ENCODE data around the gene HMCN2.

HMCN2 gene

GRCh38 chr9:130362691-130363090 is 97.1 kb downstream of the HMCN2 start:
- Histone ChIP-seq H3K27me3 (ENCODE audit: control insufficient read depth, insufficient read depth, low read length) (no peaks in the 10 kb centered on the region), H3K9ac (no peak overlapping the region), H3K4me3 (ENCODE audit: low read depth, low read length) (no peak overlapping the region), H3K36me3 (ENCODE audit: control insufficient read depth, insufficient read depth, low read length) (no peaks in the 10 kb centered on the region), H3K27ac (no peak overlapping the region), H3K4me2 (ENCODE audit: low read length) (no peak overlapping the region), H2AFZ (no peak overlapping the region), H3K9me3 (ENCODE audit: control insufficient read depth, low read length) (no peaks in the 10 kb centered on the region), H3K4me1 (no peaks in the 10 kb centered on the region), H3K79me2 (no peaks in the 10 kb centered on the region)
- TF ChIP-seq, protein P1, sequence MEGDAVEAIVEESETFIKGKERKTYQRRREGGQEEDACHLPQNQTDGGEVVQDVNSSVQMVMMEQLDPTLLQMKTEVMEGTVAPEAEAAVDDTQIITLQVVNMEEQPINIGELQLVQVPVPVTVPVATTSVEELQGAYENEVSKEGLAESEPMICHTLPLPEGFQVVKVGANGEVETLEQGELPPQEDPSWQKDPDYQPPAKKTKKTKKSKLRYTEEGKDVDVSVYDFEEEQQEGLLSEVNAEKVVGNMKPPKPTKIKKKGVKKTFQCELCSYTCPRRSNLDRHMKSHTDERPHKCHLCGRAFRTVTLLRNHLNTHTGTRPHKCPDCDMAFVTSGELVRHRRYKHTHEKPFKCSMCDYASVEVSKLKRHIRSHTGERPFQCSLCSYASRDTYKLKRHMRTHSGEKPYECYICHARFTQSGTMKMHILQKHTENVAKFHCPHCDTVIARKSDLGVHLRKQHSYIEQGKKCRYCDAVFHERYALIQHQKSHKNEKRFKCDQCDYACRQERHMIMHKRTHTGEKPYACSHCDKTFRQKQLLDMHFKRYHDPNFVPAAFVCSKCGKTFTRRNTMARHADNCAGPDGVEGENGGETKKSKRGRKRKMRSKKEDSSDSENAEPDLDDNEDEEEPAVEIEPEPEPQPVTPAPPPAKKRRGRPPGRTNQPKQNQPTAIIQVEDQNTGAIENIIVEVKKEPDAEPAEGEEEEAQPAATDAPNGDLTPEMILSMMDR (IDR thresholded peaks at IDR 0.05), result no peak

DNA sequence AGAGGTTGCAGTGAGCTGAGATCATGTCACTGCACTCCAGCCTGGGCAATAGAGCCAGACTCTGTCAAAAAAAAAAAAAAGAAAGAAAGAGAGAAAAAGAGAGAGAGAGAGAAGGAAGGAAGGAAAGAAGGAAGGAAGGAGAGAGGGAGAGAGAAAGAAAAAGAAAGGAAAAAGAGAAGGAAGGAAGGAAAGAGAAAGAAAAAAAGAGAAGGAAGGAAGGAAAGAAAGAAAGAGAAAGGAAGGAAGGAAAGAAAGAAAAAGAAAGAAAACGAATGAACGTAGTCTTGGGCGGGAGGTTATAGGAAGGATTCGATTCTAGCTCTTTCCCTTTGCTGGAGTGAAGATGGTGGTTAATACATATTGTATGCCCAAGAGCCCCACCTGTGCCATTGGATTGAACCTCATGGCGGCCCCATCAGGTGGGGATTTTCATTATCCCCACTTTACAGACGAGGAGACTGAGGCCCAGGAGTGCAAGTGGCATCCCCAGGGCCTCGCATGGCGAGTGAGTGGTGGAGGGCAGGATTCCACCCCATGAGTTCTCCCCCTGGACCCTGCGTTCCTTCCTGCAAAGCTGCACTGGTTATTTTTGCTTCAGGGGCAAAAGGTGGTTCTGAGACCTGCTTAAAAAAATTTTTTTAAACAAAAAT is 98.3 kb downstream of the HMCN2 start:
- TF ChIP-seq, protein P1 (IDR thresholded peaks at IDR 0.05), result no peak
- H3K4me3 ChIP-seq (ENCODE audit: low read depth, low read length), result no peak overlapping the region
- H3K4me1 ChIP-seq, result no peaks in the 10 kb centered on the region
- no peak overlapping the region for H3K27ac ChIP-seq
- no peak overlapping the region for H3K9ac ChIP-seq
- H3K4me2 ChIP-seq (ENCODE audit: low read length), result no peak overlapping the region
- no peaks in the 10 kb centered on the region for H3K36me3 ChIP-seq (ENCODE audit: control insufficient read depth, insufficient read depth, low read length)
- H2AFZ ChIP-seq, result no peak overlapping the region
- H3K27me3 ChIP-seq (ENCODE audit: control insufficient read depth, insufficient read depth, low read length), result no peaks in the 10 kb centered on the region
- H3K79me2 ChIP-seq, result no peaks in the 10 kb centered on the region
- H3K9me3 ChIP-seq (ENCODE audit: control insufficient read depth, low read length), result no peaks in the 10 kb centered on the region

DNA sequence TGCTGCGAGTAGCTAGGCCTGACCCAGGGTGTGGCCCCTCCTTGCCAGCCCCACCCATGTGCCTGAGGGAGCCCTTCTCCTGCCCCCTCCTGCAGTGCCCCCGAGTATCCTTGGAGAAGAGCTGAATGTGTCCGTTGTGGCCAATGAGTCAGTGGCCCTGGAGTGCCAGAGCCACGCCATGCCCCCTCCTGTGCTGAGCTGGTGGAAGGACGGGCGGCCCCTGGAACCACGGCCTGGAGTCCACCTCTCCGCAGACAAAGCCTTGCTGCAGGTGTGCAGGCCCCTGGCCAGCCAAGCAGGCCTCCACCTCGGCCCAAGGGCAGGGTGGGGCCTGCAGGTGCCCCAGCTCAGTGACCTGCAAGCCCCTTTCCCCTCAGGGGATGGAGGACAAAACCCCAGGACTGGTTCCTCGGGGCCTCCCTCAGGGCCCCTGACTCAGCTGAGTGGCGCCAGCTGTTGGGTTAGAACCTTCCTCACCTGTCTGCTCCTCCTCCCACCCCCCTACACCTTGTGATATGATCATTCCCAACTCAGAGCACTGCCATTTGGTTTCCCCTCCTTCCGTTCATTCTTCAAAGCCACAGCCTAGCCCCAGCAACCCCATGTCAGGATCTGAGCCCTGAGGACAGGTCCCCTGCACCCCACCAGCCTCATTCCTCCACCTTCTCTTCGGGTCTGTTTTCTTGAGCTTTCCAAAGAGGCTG is 99.2 kb downstream of the HMCN2 start:
- no peaks in the 10 kb centered on the region for H3K27me3 ChIP-seq (ENCODE audit: control insufficient read depth, insufficient read depth, low read length)
- H3K27ac ChIP-seq, result no peak overlapping the region
- H2AFZ ChIP-seq, result no peak overlapping the region
- no peaks in the 10 kb centered on the region for H3K9me3 ChIP-seq (ENCODE audit: control insufficient read depth, low read length)
- H3K79me2 ChIP-seq, result no peaks in the 10 kb centered on the region
- H3K36me3 ChIP-seq (ENCODE audit: control insufficient read depth, insufficient read depth, low read length), result no peaks in the 10 kb centered on the region
- no peaks in the 10 kb centered on the region for H3K4me1 ChIP-seq
- H3K4me3 ChIP-seq (ENCODE audit: low read depth, low read length), result no peak overlapping the region
- H3K9ac ChIP-seq, result no peak overlapping the region
- H3K4me2 ChIP-seq (ENCODE audit: low read length), result no peak overlapping the region
- TF ChIP-seq, protein P1 (IDR thresholded peaks at IDR 0.05), result no peak

GRCh38 chr9:130365323-130365721 is 99.8 kb downstream of the HMCN2 start:
- H3K27ac ChIP-seq, result no peak overlapping the region
- no peaks in the 10 kb centered on the region for H3K4me1 ChIP-seq
- no peaks in the 10 kb centered on the region for H3K79me2 ChIP-seq
- H3K9ac ChIP-seq, result no peak overlapping the region
- TF ChIP-seq, protein P1 (IDR thresholded peaks at IDR 0.05), result no peak
- no peaks in the 10 kb centered on the region for H3K9me3 ChIP-seq (ENCODE audit: control insufficient read depth, low read length)
- no peak overlapping the region for H2AFZ ChIP-seq
- H3K36me3 ChIP-seq (ENCODE audit: control insufficient read depth, insufficient read depth, low read length), result no peaks in the 10 kb centered on the region
- H3K27me3 ChIP-seq (ENCODE audit: control insufficient read depth, insufficient read depth, low read length), result no peaks in the 10 kb centered on the region
- no peak overlapping the region for H3K4me3 ChIP-seq (ENCODE audit: low read depth, low read length)
- H3K4me2 ChIP-seq (ENCODE audit: low read length), result no peak overlapping the region

GRCh38 chr9:130366072-130366471 is 100.5 kb downstream of the HMCN2 start:
- Histone ChIP-seq H3K4me3 (ENCODE audit: low read depth, low read length) (no peak overlapping the region), H3K9me3 (ENCODE audit: control insufficient read depth, low read length) (no peaks in the 10 kb centered on the region), H3K27ac (no peak overlapping the region), H2AFZ (no peak overlapping the region), H3K4me2 (ENCODE audit: low read length) (no peak overlapping the region), H3K4me1 (no peaks in the 10 kb centered on the region), H3K36me3 (ENCODE audit: control insufficient read depth, insufficient read depth, low read length) (no peaks in the 10 kb centered on the region), H3K79me2 (no peaks in the 10 kb centered on the region), H3K9ac (no peak overlapping the region), H3K27me3 (ENCODE audit: control insufficient read depth, insufficient read depth, low read length) (no peaks in the 10 kb centered on the region)
- TF ChIP-seq, protein P1 (IDR thresholded peaks at IDR 0.05), result no peak

All from parathyroid adenoma (tissue), 2 donors.